HEK293T (cell line): ENCODE data around the gene PAOX.

ENCODE experiments used
- BHLHE40 ChIP-seq: fragments of 450-650 bp; IDR thresholded peaks from 2 replicates; pipeline ENCODE4 v1.6.1; 2016; ENCODE audit warnings: mild to moderate bottlenecking, moderate library complexity, borderline replicate concordance
- CTBP1 ChIP-seq: fragments of 450-650 bp; IDR thresholded peaks from 2 replicates; pipeline ENCODE4 v1.6.1; 2016; ENCODE audit warnings: borderline replicate concordance
- HDGF ChIP-seq: fragments of 450-650 bp; IDR thresholded peaks from 2 replicates; pipeline ENCODE4 v1.6.1; 2017; ENCODE audit warnings: antibody characterized with exemption, borderline replicate concordance
- L3MBTL2 ChIP-seq: fragments of 450-650 bp; conservative IDR thresholded peaks from 2 replicates; pipeline ENCODE4 v1.6.1; 2016; ENCODE audit warnings: mild to moderate bottlenecking

DNA sequence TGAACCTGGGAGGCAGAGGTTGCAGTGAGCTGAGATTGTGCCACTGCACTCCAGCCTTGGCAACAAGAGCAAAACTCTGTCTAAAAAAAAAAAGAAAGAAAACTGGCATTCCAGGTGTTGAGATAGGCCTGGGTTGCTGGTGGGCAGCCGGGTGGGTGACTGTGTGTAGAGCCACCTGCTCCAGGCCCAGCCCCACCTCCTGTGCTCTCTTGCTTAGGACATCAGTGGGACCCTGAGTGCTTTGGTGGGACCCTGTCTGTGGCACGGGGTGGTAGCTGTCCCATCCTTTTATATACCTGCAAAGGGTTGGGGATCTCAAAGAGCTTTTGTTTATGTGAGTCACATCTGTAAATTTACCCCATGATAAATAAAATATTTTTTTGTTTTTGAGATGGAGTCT, 6.2 kb downstream of the PAOX start:
- no peak for TF ChIP-seq CTBP1
- no peak for TF ChIP-seq BHLHE40
- no peak for TF ChIP-seq HDGF
- TF ChIP-seq L3MBTL2: no peak
